Fibroblast of the aortic adventitia (primary cell): Measurements from ENCODE around the gene VIT. TPM values are rescaled to one million over a fixed set of nuclear protein-coding genes. Genes with fewer than 3 reads are reported as not detected.

Source experiments
- DNase-seq: peaks from one replicate; pipeline ENCODE4 v3.0.0-alpha.2; 2010; ENCODE audit warnings: low read depth
- H3K4me3 ChIP-seq: 2 replicates; pipeline ENCODE4 v1.5.1; 2011; ENCODE audit warnings: low read depth, mild to moderate bottlenecking, control low read depth, low read length, moderate library complexity
- CTCF ChIP-seq: IDR thresholded peaks from 2 replicates; pipeline ENCODE4 v1.5.1; 2011; ENCODE audit warnings: mild to moderate bottlenecking, low read length, control low read depth, inconsistent platforms; ENCODE audit not compliant: insufficient read depth
- total RNA-seq: library from RNA; depleted of rRNA; stranded (reverse); fragments of >200 nt; gene quantifications from 2 replicates; pipeline ENCODE4 v1.2.3, GENCODE V29; 2012; ENCODE audit warnings: low replicate concordance

Gene VIT
- total RNA-seq, 1 donor = 12.9 TPM

- TF ChIP-seq CTCF = no peak
- no peak overlapping the region for H3K4me3 ChIP-seq
- no peak for DNase-seq
Observed at GRCh38 chr2:36658277-36658748, 38.2 kb upstream of the VIT start.

- H3K4me3 ChIP-seq = no peak overlapping the region
- no peak for TF ChIP-seq CTCF
- no peak for DNase-seq
Observed at GRCh38 chr2:36659218-36659617, 37.3 kb upstream of the VIT start.

GRCh38 chr2:36659872-36660312 is 36.6 kb upstream of the VIT start:
- H3K4me3 ChIP-seq = no peak overlapping the region
- TF ChIP-seq CTCF = no peak
- DNase-seq = no peak

- no peak for TF ChIP-seq CTCF
- no peak for DNase-seq
- no peak overlapping the region for H3K4me3 ChIP-seq
Observed at GRCh38 chr2:36662638-36663037, 33.9 kb upstream of the VIT start.

DNA sequence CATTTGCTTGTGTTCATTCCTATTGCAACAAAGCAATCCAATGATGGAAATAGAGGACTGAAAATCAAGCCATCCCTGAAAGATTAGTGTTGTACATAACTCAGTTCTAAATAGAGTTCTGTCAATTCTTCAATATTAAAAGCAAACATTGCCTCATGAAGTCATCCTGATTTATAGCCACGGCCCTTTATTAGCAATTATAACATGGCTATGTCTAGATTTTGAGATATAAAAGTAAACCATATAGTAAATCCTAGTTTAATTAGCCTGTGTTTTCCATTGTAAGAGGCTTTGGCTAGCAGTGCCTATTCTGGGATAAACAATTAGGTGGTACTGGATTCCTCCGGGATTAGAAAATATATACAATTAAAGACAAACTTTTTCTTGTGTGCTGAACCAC is 33.2 kb upstream of the VIT start:
- no peak for TF ChIP-seq CTCF
- no peak for DNase-seq
- no peak overlapping the region for H3K4me3 ChIP-seq

DNA sequence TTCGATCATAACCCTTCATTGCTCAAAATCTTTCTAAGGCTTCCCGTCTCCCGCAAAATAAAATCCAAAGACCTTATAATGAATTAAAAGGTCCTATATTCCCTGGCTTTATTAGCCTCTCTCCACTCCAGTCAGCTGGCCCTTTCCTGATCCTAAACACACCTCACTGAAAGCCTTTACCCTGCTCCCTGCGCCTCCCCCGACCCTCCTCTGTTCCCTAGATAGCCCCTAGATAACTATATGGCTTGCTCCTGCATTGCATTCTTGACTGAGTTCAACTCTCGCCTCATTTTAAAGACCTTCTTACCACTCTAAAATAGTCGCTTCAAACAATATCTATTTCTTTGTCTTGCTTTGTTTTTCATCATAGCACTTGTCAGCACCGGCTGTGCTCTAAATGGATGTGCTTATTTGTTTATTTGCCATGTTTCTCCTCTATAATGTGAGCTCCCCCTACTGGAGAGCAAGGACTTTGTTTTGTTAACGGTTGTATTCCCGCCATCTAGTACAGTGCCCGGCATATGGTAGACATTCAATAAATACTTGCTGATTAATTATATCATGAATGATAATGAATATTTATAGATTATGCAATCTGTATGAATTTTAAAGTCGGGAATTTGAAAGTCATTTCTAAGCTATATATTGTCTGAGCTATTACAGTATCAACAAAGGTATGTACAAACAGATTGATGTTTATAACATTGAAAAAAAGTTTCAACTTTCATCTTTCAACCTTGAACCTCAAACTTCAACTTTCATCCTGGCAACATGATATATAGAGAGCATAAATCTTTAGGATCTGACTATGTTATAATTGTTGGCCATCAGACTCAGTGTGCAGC is 32.4 kb upstream of the VIT start:
- DNase-seq = peak; percentile 86

More for the DNA sequence above, 32.4 kb upstream of the VIT start:
- H3K4me3 ChIP-seq = no peak overlapping the region
- peak; percentile 81 for TF ChIP-seq CTCF
